GM18907 (cell line): ENCODE results near the gene TP53BP1.
"Not testable (repeated sequence)": the region's sequence is repeated elsewhere in the genome, so short reads cannot be mapped to it uniquely, and the experiment has no call there.

ENCODE experiments used
- ATAC-seq: cut with Tn5 transposase; IDR thresholded peaks from one replicate; pipeline ENCODE4 v1.9.1; 2021; ENCODE audit warnings: mild to moderate bottlenecking, moderate library complexity; ENCODE audit not compliant: unreplicated experiment

Gene TP53BP1

GRCh38 chr15:43433165-43433564 lies 59.8 kb downstream of the TP53BP1 start:
- no peak for ATAC-seq

- no peak for ATAC-seq
Observed at GRCh38 chr15:43429687-43430086, 63.3 kb downstream of the TP53BP1 start.

GRCh38 chr15:43423793-43424192 lies 69.2 kb downstream of the TP53BP1 start:
- ATAC-seq: no peak

- ATAC-seq: no peak
Observed at GRCh38 chr15:43420876-43421275, 72.1 kb downstream of the TP53BP1 start.

GRCh38 chr15:43420435-43420834 lies 72.5 kb downstream of the TP53BP1 start:
- no peak for ATAC-seq

- no peak for ATAC-seq
Observed at GRCh38 chr15:43414196-43414595, 78.8 kb downstream of the TP53BP1 start.

- no peak for ATAC-seq
Observed at GRCh38 chr15:43412096-43412495, 80.9 kb downstream of the TP53BP1 start.

GRCh38 chr15:43410572-43411214 lies 82.3 kb downstream of the TP53BP1 start:
- no peak for ATAC-seq

- ATAC-seq: no peak
Observed at GRCh38 chr15:43408789-43409188, 84.2 kb downstream of the TP53BP1 start.

- no peak for ATAC-seq
Observed at GRCh38 chr15:43406808-43407207, 86.1 kb downstream of the TP53BP1 start.

- ATAC-seq: no peak
Observed at GRCh38 chr15:43406189-43406588, 86.8 kb downstream of the TP53BP1 start.

- no peak for ATAC-seq
Observed at GRCh38 chr15:43404130-43404529, 88.8 kb downstream of the TP53BP1 start.

- ATAC-seq: no peak
Observed at GRCh38 chr15:43403616-43404015, 89.3 kb downstream of the TP53BP1 start.

- no peak for ATAC-seq
Observed at GRCh38 chr15:43402255-43402654, 90.7 kb downstream of the TP53BP1 start.

- ATAC-seq: not testable (repeated sequence)
Observed at GRCh38 chr15:43393592-43393991, 99.4 kb downstream of the TP53BP1 start.

- ATAC-seq: no peak
Observed at GRCh38 chr15:43390723-43391122, 102.2 kb downstream of the TP53BP1 start.

GRCh38 chr15:43383070-43383469 lies 109.9 kb downstream of the TP53BP1 start:
- no peak for ATAC-seq

- ATAC-seq: no peak
Observed at GRCh38 chr15:43382310-43382709, 110.6 kb downstream of the TP53BP1 start.

- no peak for ATAC-seq
Observed at GRCh38 chr15:43378601-43379000, 114.4 kb downstream of the TP53BP1 start.

- no peak for ATAC-seq
Observed at GRCh38 chr15:43376017-43376705, 116.8 kb downstream of the TP53BP1 start.

GRCh38 chr15:43370975-43371974 lies 121.7 kb downstream of the TP53BP1 start, which contains the start of the genes TUBGCP4 and ZSCAN29:
Gene TUBGCP4, plus strand, starts transcription at chr15:43371101. Its CDS starts 254 bp downstream, at chr15:43371355.
Gene ZSCAN29, minus strand, starts transcription at chr15:43371043. Its CDS starts 1,130 bp downstream, at chr15:43369913.
- ATAC-seq: peak; percentile 77
